GM12878 (cell line): ENCODE data around the gene ABI1. TPM values are rescaled to one million over a fixed set of nuclear protein-coding genes. Genes with fewer than 3 reads are reported as not detected.

ENCODE experiments used
- BHLHE40 ChIP-seq, 2 experiments: fragments of 450-650 bp in 1 of 2; IDR thresholded peaks; 2 replicates each; pipeline ENCODE4 v1.6.1; 2011 to 2017; ENCODE audit warnings: low read depth in 2 of 2, borderline replicate concordance in 1 of 2, improper control_type of control experiment in 1 of 2, low read length in 1 of 2, mild to moderate bottlenecking in 1 of 2
- BMI1 ChIP-seq: fragments of 450-650 bp; IDR thresholded peaks from 2 replicates; pipeline ENCODE4 v1.6.1; 2016; ENCODE audit warnings: mild to moderate bottlenecking, moderate library complexity, borderline replicate concordance
- CHD1 ChIP-seq: IDR thresholded peaks from 2 replicates; pipeline ENCODE4 v1.6.1; 2012; ENCODE audit warnings: low read depth, low read length, improper control_type of control experiment
- CHD2 ChIP-seq: IDR thresholded peaks from 2 replicates; pipeline ENCODE4 v1.6.1; 2011; ENCODE audit warnings: low read depth, low read length, improper control_type of control experiment, borderline replicate concordance
- CREB1 ChIP-seq: IDR thresholded peaks from 2 replicates; pipeline ENCODE4 v1.6.1; 2012; ENCODE audit warnings: low read depth, mild to moderate bottlenecking, inconsistent platforms
- CREM ChIP-seq: IDR thresholded peaks from 2 replicates; pipeline ENCODE4 v1.6.1; 2014; ENCODE audit warnings: antibody characterized with exemption, low read depth
- DPF2 ChIP-seq: fragments of 450-650 bp; IDR thresholded peaks from 2 replicates; pipeline ENCODE4 v1.6.1; 2017; ENCODE audit warnings: mild to moderate bottlenecking
- EGR1 ChIP-seq, 2 experiments: IDR thresholded peaks; 1 replicate in 1 of 2; 2 replicates in 1 of 2; pipeline ENCODE4 v1.6.1; 2011 to 2012; ENCODE audit warnings: low read depth in 2 of 2, low read length in 2 of 2, borderline replicate concordance in 1 of 2, mild to moderate bottlenecking in 1 of 2, moderate library complexity in 1 of 2
- ETV6 ChIP-seq, 2 experiments: fragments of 450-650 bp in 1 of 2; IDR thresholded peaks in 1 of 2; conservative IDR thresholded peaks in 1 of 2; 2 replicates each; pipeline ENCODE4 v1.6.1; 2014; ENCODE audit warnings: antibody characterized with exemption in 1 of 2, borderline replicate concordance in 1 of 2, low read depth in 1 of 2, mild to moderate bottlenecking in 1 of 2, moderate library complexity in 1 of 2
- FOS ChIP-seq: IDR thresholded peaks from 3 replicates; pipeline ENCODE4 v1.6.1; 2011; ENCODE audit warnings: borderline replicate concordance; ENCODE audit not compliant: insufficient read length; ENCODE audit errors: extremely low read depth
- IRF4 ChIP-seq: IDR thresholded peaks from 2 replicates; pipeline ENCODE4 v1.6.1; 2011; ENCODE audit warnings: low read depth, low read length
- MEF2B ChIP-seq: fragments of 450-650 bp; IDR thresholded peaks from 2 replicates; pipeline ENCODE4 v1.6.1; 2018; ENCODE audit warnings: mild to moderate bottlenecking, moderate library complexity; ENCODE audit not compliant: partially characterized antibody, poor library complexity, severe bottlenecking
- MYB ChIP-seq: fragments of 150-350 bp; IDR thresholded peaks from 2 replicates; pipeline ENCODE4 v1.6.1; 2014; ENCODE audit warnings: mild to moderate bottlenecking, low read depth, low read length, borderline replicate concordance
- MYC ChIP-seq: IDR thresholded peaks from 2 replicates; pipeline ENCODE4 v1.6.1; 2011; ENCODE audit warnings: mild to moderate bottlenecking, low read length, moderate library complexity, inconsistent platforms; ENCODE audit not compliant: insufficient read depth, insufficient replicate concordance, insufficient read length, severe bottlenecking
- NFYB ChIP-seq: IDR thresholded peaks from 2 replicates; pipeline ENCODE4 v1.6.1; 2011; ENCODE audit warnings: low read depth, mild to moderate bottlenecking, low read length, improper control_type of control experiment, moderate library complexity; ENCODE audit not compliant: insufficient read depth
- NR2C1 ChIP-seq: fragments of 450-650 bp; IDR thresholded peaks from 2 replicates; pipeline ENCODE4 v1.6.1; 2017; ENCODE audit warnings: antibody characterized with exemption, mild to moderate bottlenecking, moderate library complexity
- PAX5 ChIP-seq: IDR thresholded peaks from 2 replicates; pipeline ENCODE4 v1.6.1; 2011; ENCODE audit warnings: low read depth, low read length, borderline replicate concordance
- PAX8 ChIP-seq: fragments of 450-650 bp; IDR thresholded peaks from 2 replicates; pipeline ENCODE4 v1.6.1; 2017; ENCODE audit warnings: mild to moderate bottlenecking, moderate library complexity
- POLR2AphosphoS5 ChIP-seq: IDR thresholded peaks from 2 replicates; pipeline ENCODE4 v1.6.1; 2011; ENCODE audit warnings: mild to moderate bottlenecking, low read length, inconsistent platforms
- POU2F2 ChIP-seq: IDR thresholded peaks from 3 replicates; pipeline ENCODE4 v1.6.1; 2011; ENCODE audit warnings: low read depth, mild to moderate bottlenecking, low read length, borderline replicate concordance
- RAD21 ChIP-seq: IDR thresholded peaks from 2 replicates; pipeline ENCODE4 v1.6.1; 2011; ENCODE audit warnings: mild to moderate bottlenecking, low read depth, low read length, moderate library complexity; ENCODE audit not compliant: insufficient read depth
- RCOR1 ChIP-seq: conservative IDR thresholded peaks from 2 replicates; pipeline ENCODE4 v1.6.1; 2012; ENCODE audit warnings: low read depth, low read length, improper control_type of control experiment
- RUNX3 ChIP-seq: IDR thresholded peaks from 2 replicates; pipeline ENCODE4 v1.6.1; 2012; ENCODE audit warnings: low read length, inconsistent platforms
- SMAD1 ChIP-seq: fragments of 450-650 bp; IDR thresholded peaks from 2 replicates; pipeline ENCODE4 v1.6.1; 2018; ENCODE audit warnings: mild to moderate bottlenecking, low read depth; ENCODE audit not compliant: partially characterized antibody
- SMAD5 ChIP-seq: IDR thresholded peaks from 2 replicates; pipeline ENCODE4 v1.6.1; 2016; ENCODE audit warnings: antibody characterized with exemption, low read depth
- SREBF2 ChIP-seq: IDR thresholded peaks from 2 replicates; pipeline ENCODE4 v1.6.1; 2012; ENCODE audit warnings: mild to moderate bottlenecking, low read length
- TAF1 ChIP-seq: IDR thresholded peaks from 2 replicates; pipeline ENCODE4 v1.6.1; 2011; ENCODE audit warnings: mild to moderate bottlenecking, low read depth, low read length, borderline replicate concordance
- USF1 ChIP-seq: IDR thresholded peaks from 2 replicates; pipeline ENCODE4 v1.6.1; 2011; ENCODE audit warnings: borderline replicate concordance, low read depth, mild to moderate bottlenecking, moderate library complexity, mixed read lengths, low read length; ENCODE audit not compliant: insufficient read depth; ENCODE audit errors: extremely low read length
- ZBTB33 ChIP-seq: fragments of 450-650 bp; IDR thresholded peaks from 2 replicates; pipeline ENCODE4 v1.6.1; 2017; ENCODE audit warnings: mild to moderate bottlenecking
- ZNF274 ChIP-seq: IDR thresholded peaks from one replicate; pipeline ENCODE4 v1.8.0; 2011; ENCODE audit not compliant: insufficient read length, insufficient read depth
- ZSCAN29 ChIP-seq: fragments of 450-650 bp; IDR thresholded peaks from 2 replicates; pipeline ENCODE4 v1.6.1; 2017; ENCODE audit warnings: mild to moderate bottlenecking, moderate library complexity
- polyA plus RNA-seq, 11 experiments: library from polyadenylated mRNA; depleted of rRNA in 4 of 11; unstranded in 6 of 11; stranded (reverse) in 5 of 11; fragments of >200 nt; fragmentation: Nextera tagmentation in 4 of 11; fragmentation: Illumina TruSeq in 1 of 11; extraction: Ambion mirVana in 4 of 11; extraction: Trizol in 1 of 11; gene quantifications; 1 replicate in 1 of 11; 2 replicates in 10 of 11; pipeline versions ENCODE4 v1.2.1 to v1.2.3, GENCODE V29; 2011 to 2016; ENCODE audit warnings: inconsistent platforms in 2 of 11, missing spikeins in 2 of 11, low read depth in 1 of 11
- total RNA-seq, 4 experiments: library from RNA; depleted of rRNA in 3 of 4; stranded (reverse); fragments of >200 nt in 3 of 4; fragmentation: Illumina TruSeq in 1 of 4; extraction: Trizol in 1 of 4; gene quantifications; 2 replicates each; pipeline versions ENCODE4 v1.2.1 to v1.2.3, GENCODE V29; 2013 to 2021

ABI1 gene
- total and polyA plus RNA-seq, 10 of the 15 experiments (the other 5 are each of a cell fraction or from before 2014, with no cell fraction given), result 31.2 to 73.2 (median 50.7) TPM

DNA sequence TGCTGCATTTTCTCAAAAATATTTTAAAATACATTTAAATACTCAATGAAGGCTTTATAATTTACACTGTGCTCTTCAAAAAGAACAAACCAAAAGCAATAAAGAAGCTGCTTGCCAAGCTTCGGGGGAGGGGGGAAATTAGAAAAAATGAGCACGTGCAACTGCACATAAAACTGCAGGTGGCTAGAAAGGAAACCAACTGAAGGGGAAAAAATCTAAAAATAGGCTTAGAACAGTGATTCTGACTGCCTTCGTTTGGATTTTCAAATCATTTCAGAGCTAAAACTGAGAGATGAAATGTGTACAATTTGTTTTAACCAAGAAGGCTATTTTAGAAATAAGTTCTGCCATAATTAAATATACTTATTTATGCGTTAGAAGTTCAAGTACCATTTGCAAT, 61.4 kb downstream of the ABI1 start (continued):
- TF ChIP-seq BMI1, result no peak
- TF ChIP-seq ZNF274, result no peak
- no peak for TF ChIP-seq SMAD1
- no peak for TF ChIP-seq RAD21
- TF ChIP-seq CREM, result peak; percentile 45; the same call in 1 of the 2 replicates
- no peak for TF ChIP-seq RCOR1
- TF ChIP-seq MYC, result no peak
- TF ChIP-seq PAX5, result no peak
- TF ChIP-seq SREBF2, result no peak
- TF ChIP-seq MYB, result no peak
- TF ChIP-seq DPF2, result no peak
- no peak for TF ChIP-seq FOS
- no peak for TF ChIP-seq IRF4
- no peak for TF ChIP-seq NR2C1
- TF ChIP-seq ETV6 (conservative IDR thresholded peaks at IDR 0.05 in 1 of 2, IDR thresholded peaks at IDR 0.05 in 1 of 2; ENCODE audit: borderline replicate concordance in 1 of 2, low read depth in 1 of 2), result 0 out of 4 replicates have a peak, but pooled peaks of 1 of the 2 experiments have one; percentile 31
- TF ChIP-seq USF1, result no peak
- no peak for TF ChIP-seq POLR2AphosphoS5
- no peak for TF ChIP-seq TAF1
- TF ChIP-seq CREB1, result peak; percentile 30; the same call in 1 of the 2 replicates
- TF ChIP-seq ZSCAN29, result no peak
- TF ChIP-seq MEF2B, result peak; percentile 72
- TF ChIP-seq CHD2, result no peak
- TF ChIP-seq BHLHE40 (IDR thresholded peaks at IDR 0.05; ENCODE audit: borderline replicate concordance in 1 of 2, low read depth in 2 of 2, low read length in 1 of 2), result peak; percentile 94 to 98
- TF ChIP-seq RUNX3, result peak; percentile 62
- no peak for TF ChIP-seq ZBTB33
- no peak for TF ChIP-seq EGR1 (IDR thresholded peaks at IDR 0.05; ENCODE audit: borderline replicate concordance in 1 of 2, low read depth in 2 of 2, low read length in 2 of 2)
- no peak for TF ChIP-seq PAX8
- no peak for TF ChIP-seq SMAD5
- no peak for TF ChIP-seq NFYB
- TF ChIP-seq CHD1, result no peak
- no peak for TF ChIP-seq POU2F2
